GM19397 (cell line): ENCODE results near the gene NAP1L1.
"Not testable (repeated sequence)": the region's sequence is repeated elsewhere in the genome, so short reads cannot be mapped to it uniquely, and the experiment has no call there.

Source experiments
- ATAC-seq: cut with Tn5 transposase; IDR thresholded peaks from one replicate; pipeline ENCODE4 v1.9.1; 2021; ENCODE audit warnings: mild to moderate bottlenecking, moderate library complexity; ENCODE audit not compliant: unreplicated experiment

NAP1L1 gene

DNA sequence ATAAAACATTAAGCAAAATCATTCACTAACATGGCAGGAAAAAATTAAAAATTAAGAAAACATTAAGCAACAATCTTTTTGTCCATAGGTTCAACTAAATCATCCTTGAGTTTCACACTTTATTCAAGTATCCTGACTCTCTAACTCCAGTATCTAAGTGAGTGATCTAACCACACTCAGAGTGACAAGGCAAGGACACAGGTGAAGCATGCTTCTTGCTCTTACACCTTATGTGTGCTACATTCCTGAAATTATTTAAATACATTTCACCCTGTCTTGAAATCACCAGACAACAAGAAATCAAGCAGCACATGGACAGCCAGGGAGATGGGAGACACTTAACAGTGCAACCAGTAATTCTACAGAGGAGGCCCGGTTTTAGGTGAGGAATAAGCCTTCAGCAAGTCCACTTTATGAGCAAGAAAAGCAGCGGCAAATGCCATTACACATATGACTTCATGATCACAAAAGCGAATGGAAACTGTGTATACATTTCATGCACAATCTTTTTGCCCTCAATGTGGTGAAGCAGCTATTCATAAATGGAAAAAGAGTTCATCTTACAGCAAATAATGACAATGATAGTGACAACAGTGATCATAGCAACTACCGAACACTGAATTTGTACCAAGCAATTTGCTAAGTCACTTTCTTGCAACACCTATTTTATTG lies 90.3 kb downstream of the NAP1L1 start:
- ATAC-seq = no peak

DNA sequence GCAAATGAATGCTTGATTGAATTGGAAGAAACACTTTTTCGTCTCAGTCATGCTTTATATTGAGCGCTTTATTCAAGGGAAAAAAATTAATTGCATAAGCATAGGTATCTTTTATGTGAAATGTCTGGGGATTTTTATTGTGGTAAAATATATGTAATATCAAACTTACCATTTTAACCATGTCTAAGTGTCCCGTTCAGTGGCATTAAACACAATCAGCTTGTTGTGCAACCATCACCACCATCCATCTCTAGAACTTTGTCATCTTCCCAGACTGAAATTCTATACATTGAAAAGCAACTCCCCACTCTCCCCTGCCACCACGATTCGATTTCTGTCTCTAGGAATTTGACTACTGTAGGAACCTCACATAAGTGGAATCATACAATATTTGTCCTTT lies 92.7 kb downstream of the NAP1L1 start:
- no peak for ATAC-seq

GRCh38 chr12:75990189-75990912 lies 94.1 kb downstream of the NAP1L1 start:
- ATAC-seq = no peak

GRCh38 chr12:75987709-75988108 lies 96.8 kb downstream of the NAP1L1 start:
- ATAC-seq = not testable (repeated sequence)
